DND-41 (cell line): ENCODE results near the gene UHRF1.

ENCODE experiments used
- EZH2 ChIP-seq: IDR thresholded peaks from 3 replicates; pipeline ENCODE4 v1.6.1; 2012; ENCODE audit warnings: borderline replicate concordance, low read depth, mild to moderate bottlenecking, moderate library complexity, low read length, inconsistent platforms; ENCODE audit not compliant: severe bottlenecking
- TF ChIP-seq, protein P1 (sequence below): IDR thresholded peaks from 2 replicates; pipeline ENCODE4 v1.5.1; 2012; ENCODE audit warnings: borderline replicate concordance, low read length, moderate library complexity, mild to moderate bottlenecking; ENCODE audit not compliant: poor library complexity, severe bottlenecking; ENCODE audit errors: extremely low read depth

GRCh38 chr19:4987256-4987655 lies 78.0 kb downstream of the UHRF1 start:
- TF ChIP-seq, protein P1, sequence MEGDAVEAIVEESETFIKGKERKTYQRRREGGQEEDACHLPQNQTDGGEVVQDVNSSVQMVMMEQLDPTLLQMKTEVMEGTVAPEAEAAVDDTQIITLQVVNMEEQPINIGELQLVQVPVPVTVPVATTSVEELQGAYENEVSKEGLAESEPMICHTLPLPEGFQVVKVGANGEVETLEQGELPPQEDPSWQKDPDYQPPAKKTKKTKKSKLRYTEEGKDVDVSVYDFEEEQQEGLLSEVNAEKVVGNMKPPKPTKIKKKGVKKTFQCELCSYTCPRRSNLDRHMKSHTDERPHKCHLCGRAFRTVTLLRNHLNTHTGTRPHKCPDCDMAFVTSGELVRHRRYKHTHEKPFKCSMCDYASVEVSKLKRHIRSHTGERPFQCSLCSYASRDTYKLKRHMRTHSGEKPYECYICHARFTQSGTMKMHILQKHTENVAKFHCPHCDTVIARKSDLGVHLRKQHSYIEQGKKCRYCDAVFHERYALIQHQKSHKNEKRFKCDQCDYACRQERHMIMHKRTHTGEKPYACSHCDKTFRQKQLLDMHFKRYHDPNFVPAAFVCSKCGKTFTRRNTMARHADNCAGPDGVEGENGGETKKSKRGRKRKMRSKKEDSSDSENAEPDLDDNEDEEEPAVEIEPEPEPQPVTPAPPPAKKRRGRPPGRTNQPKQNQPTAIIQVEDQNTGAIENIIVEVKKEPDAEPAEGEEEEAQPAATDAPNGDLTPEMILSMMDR: no peak
- TF ChIP-seq EZH2: no peak
